CD14-positive monocyte (primary cell): ENCODE data around the gene PBOV1. TPM values are rescaled to one million over a fixed set of nuclear protein-coding genes. Genes with fewer than 3 reads are reported as not detected.

ENCODE experiments used
- DNase-seq, 3 donors: peaks; one replicate each; pipeline ENCODE4 v3.0.0-alpha.2; 2011 to 2022
- H2AFZ ChIP-seq: 2 replicates; pipeline ENCODE4 v1.6.0; 2012; ENCODE audit warnings: mild to moderate bottlenecking, low read depth, low read length, inconsistent platforms; ENCODE audit not compliant: insufficient read depth, poor library complexity, severe bottlenecking
- H3K27ac ChIP-seq, 2 donors: 1 replicate in 1 of 2; 2 replicates in 1 of 2; pipeline ENCODE4 v1.5.1; 2012 to 2013; ENCODE audit warnings: low read length in 2 of 2, control low read depth in 1 of 2, inconsistent platforms in 1 of 2, low read depth in 1 of 2, mild to moderate bottlenecking in 1 of 2
- H3K27me3 ChIP-seq, 2 donors: one replicate each; pipeline versions ENCODE4 v1.6.0 to v1.6.1; 2011 to 2013; ENCODE audit warnings: low read length in 2 of 2; ENCODE audit not compliant: control insufficient read depth in 2 of 2, insufficient read depth in 2 of 2
- H3K36me3 ChIP-seq, 2 donors: replicated peaks in 1 of 2; 1 replicate in 1 of 2; 2 replicates in 1 of 2; pipeline versions ENCODE4 v1.5.1 to v1.6.1; 2012 to 2013; ENCODE audit warnings: low read length in 2 of 2, control low read depth in 1 of 2, inconsistent platforms in 1 of 2, mild to moderate bottlenecking in 1 of 2; ENCODE audit not compliant: insufficient read depth in 2 of 2, control insufficient read depth in 1 of 2
- H3K4me1 ChIP-seq, 2 donors: 1 replicate in 1 of 2; 2 replicates in 1 of 2; pipeline versions ENCODE4 v1.5.1 to v1.6.1; 2012 to 2013; ENCODE audit warnings: low read length in 2 of 2, control low read depth in 1 of 2, inconsistent platforms in 1 of 2, mild to moderate bottlenecking in 1 of 2, moderate library complexity in 1 of 2; ENCODE audit not compliant: insufficient read depth in 2 of 2, control insufficient read depth in 1 of 2
- H3K4me2 ChIP-seq: replicated peaks from 2 replicates; pipeline ENCODE3; 2012; ENCODE audit warnings: low read length, moderate library complexity, mild to moderate bottlenecking; ENCODE audit not compliant: poor library complexity, severe bottlenecking; ENCODE audit errors: extremely low read depth
- H3K4me3 ChIP-seq, 3 experiments: fragments of 200-600 bp in 1 of 3; sonication (generic) in 1 of 3; replicated peaks in 1 of 3; 1 replicate in 2 of 3; 2 replicates in 1 of 3; pipeline ENCODE4 v1.5.1; 2011 to 2013; ENCODE audit warnings: low read length in 3 of 3, mild to moderate bottlenecking in 3 of 3, control low read depth in 2 of 3, low read depth in 2 of 3, inconsistent platforms in 1 of 3, moderate library complexity in 1 of 3
- H3K79me2 ChIP-seq: 2 replicates; pipeline ENCODE4 v1.6.0; 2012; ENCODE audit warnings: mild to moderate bottlenecking, control low read depth, inconsistent platforms, low read length, moderate library complexity; ENCODE audit not compliant: insufficient read depth
- H3K9ac ChIP-seq: 2 replicates; pipeline ENCODE4 v1.6.0; 2017; ENCODE audit warnings: low read length, mild to moderate bottlenecking; ENCODE audit not compliant: insufficient read depth, poor library complexity, severe bottlenecking
- H3K9me3 ChIP-seq, 2 donors: replicated peaks in 1 of 2; 1 replicate in 1 of 2; 2 replicates in 1 of 2; pipeline versions ENCODE4 v1.5.1 to v1.6.1; 2012 to 2013; ENCODE audit warnings: low read length in 2 of 2, control low read depth in 1 of 2; ENCODE audit not compliant: control insufficient read depth in 1 of 2, insufficient read depth in 1 of 2
- H4K20me1 ChIP-seq: 2 replicates; pipeline ENCODE4 v1.6.0; 2012; ENCODE audit warnings: mild to moderate bottlenecking, low read length, control low read depth, moderate library complexity; ENCODE audit not compliant: insufficient read depth
- H3K27ac Mint-ChIP-seq, 7 donors: one replicate each; pipeline ENCODE4 v1.8.0; 2020; ENCODE audit warnings: mild to moderate bottlenecking in 7 of 7, mixed read lengths in 7 of 7, moderate library complexity in 6 of 7, inconsistent platforms in 2 of 7
- H3K27me3 Mint-ChIP-seq, 3 donors: one replicate each; pipeline ENCODE4 v1.8.0; 2021 to 2022; ENCODE audit warnings: low read depth in 3 of 3, mild to moderate bottlenecking in 3 of 3, mixed read lengths in 3 of 3, moderate library complexity in 3 of 3, inconsistent platforms in 1 of 3
- H3K36me3 Mint-ChIP-seq, 2 donors: one replicate each; pipeline ENCODE4 v1.8.0; 2020; ENCODE audit warnings: mixed read lengths in 2 of 2, inconsistent platforms in 1 of 2, mild to moderate bottlenecking in 1 of 2
- H3K4me1 Mint-ChIP-seq: one replicate; pipeline ENCODE4 v1.8.0; 2020; ENCODE audit warnings: mild to moderate bottlenecking, mixed read lengths
- H3K4me3 Mint-ChIP-seq, 2 donors: one replicate each; pipeline ENCODE4 v1.8.0; 2020; ENCODE audit warnings: mild to moderate bottlenecking in 2 of 2, mixed read lengths in 2 of 2, moderate library complexity in 1 of 2
- H3K9me3 Mint-ChIP-seq, 7 donors: one replicate each; pipeline ENCODE4 v1.8.0; 2020 to 2022; ENCODE audit warnings: mixed read lengths in 7 of 7, mild to moderate bottlenecking in 6 of 7, moderate library complexity in 6 of 7, inconsistent platforms in 2 of 7
- WGBS: methylation state at CpG from one replicate; pipeline ENCODE4 v1.1.5; 2013; ENCODE audit warnings: missing lambda C conversion rate; ENCODE audit not compliant: insufficient coverage; 5-methylcytosine and 5-hydroxymethylcytosine counted together
- intact Hi-C, 2 donors: fragments of 100-400 bp; cut with micrococcal nuclease; formaldehyde crosslinking; loops; one replicate each; pipeline versions ENCODE4 v1.15.0 to v1.15.1; 2023
- polyA plus RNA-seq, 3 donors: library from polyadenylated mRNA; depleted of rRNA in 1 of 3; unstranded in 2 of 3; stranded (reverse) in 1 of 3; fragments of 300-500 nt in 2 of 3; fragments of >200 nt in 1 of 3; fragmentation: Illumina TruSeq in 2 of 3; gene quantifications; 1 replicate in 2 of 3; 2 replicates in 1 of 3; pipeline ENCODE4 v1.2.3, GENCODE V29; 2012 to 2021
- TF ChIP-seq, protein P1 (sequence below): fragments of 200-600 bp; IDR thresholded peaks from one replicate; pipeline ENCODE4 v1.8.0; 2022; ENCODE audit warnings: antibody characterized with exemption, mild to moderate bottlenecking

Gene PBOV1
- polyA plus RNA-seq, 3 donors: not detected

GRCh38 chr6:138203315-138203714, 15.0 kb downstream of the PBOV1 start:
- no CpG with 5 or more reads among the region's 2 CpGs for WGBS
- H3K27ac Mint-ChIP-seq: no peak overlapping the region

GRCh38 chr6:138201836-138202235, 16.5 kb downstream of the PBOV1 start:
- Histone ChIP-seq H4K20me1 (no peaks in the 10 kb centered on the region), H3K9ac (no peak overlapping the region), H3K27me3 (no peaks in the 10 kb centered on the region), H3K4me2 (no peak overlapping the region), H2AFZ (no peak overlapping the region), H3K9me3 (no peaks in the 10 kb centered on the region), H3K4me1 (no peaks in the 10 kb centered on the region), H3K36me3 (no peaks in the 10 kb centered on the region), H3K27ac (no peak overlapping the region), H3K4me3 (no peak overlapping the region), H3K79me2 (no peaks in the 10 kb centered on the region)
- Mint-ChIP-seq H3K27ac (no peak overlapping the region), H3K4me1 (no peaks in the 10 kb centered on the region), H3K27me3 (peaks cover 2 to 6% (median 2%) of the 10 kb centered on the region in 3 donors), H3K9me3 (peaks cover 0 to 15% (median 3%) of the 10 kb centered on the region in 7 donors), H3K36me3 (no peaks in the 10 kb centered on the region), H3K4me3 (no peak overlapping the region)
- WGBS: 96% methylated on average over 3 of the region's 4 CpGs
- DNase-seq: no peak
- intact Hi-C loops: no loop called here
- TF ChIP-seq, protein P1, sequence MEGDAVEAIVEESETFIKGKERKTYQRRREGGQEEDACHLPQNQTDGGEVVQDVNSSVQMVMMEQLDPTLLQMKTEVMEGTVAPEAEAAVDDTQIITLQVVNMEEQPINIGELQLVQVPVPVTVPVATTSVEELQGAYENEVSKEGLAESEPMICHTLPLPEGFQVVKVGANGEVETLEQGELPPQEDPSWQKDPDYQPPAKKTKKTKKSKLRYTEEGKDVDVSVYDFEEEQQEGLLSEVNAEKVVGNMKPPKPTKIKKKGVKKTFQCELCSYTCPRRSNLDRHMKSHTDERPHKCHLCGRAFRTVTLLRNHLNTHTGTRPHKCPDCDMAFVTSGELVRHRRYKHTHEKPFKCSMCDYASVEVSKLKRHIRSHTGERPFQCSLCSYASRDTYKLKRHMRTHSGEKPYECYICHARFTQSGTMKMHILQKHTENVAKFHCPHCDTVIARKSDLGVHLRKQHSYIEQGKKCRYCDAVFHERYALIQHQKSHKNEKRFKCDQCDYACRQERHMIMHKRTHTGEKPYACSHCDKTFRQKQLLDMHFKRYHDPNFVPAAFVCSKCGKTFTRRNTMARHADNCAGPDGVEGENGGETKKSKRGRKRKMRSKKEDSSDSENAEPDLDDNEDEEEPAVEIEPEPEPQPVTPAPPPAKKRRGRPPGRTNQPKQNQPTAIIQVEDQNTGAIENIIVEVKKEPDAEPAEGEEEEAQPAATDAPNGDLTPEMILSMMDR: no peak

More at GRCh38 chr6:138203315-138203714, 15.0 kb downstream of the PBOV1 start:
- DNase-seq: no peak
- Mint-ChIP-seq H3K4me1 (no peaks in the 10 kb centered on the region), H3K27me3 (peaks cover 2 to 6% (median 4%) of the 10 kb centered on the region in 3 donors), H3K4me3 (no peak overlapping the region), H3K9me3 (peaks cover 0 to 11% (median 3%) of the 10 kb centered on the region in 7 donors), H3K36me3 (no peaks in the 10 kb centered on the region)
- Histone ChIP-seq H2AFZ (no peak overlapping the region), H3K9me3 (no peaks in the 10 kb centered on the region), H3K4me3 (no peak overlapping the region), H3K79me2 (no peaks in the 10 kb centered on the region), H3K9ac (no peak overlapping the region), H3K27me3 (no peaks in the 10 kb centered on the region), H3K4me1 (no peaks in the 10 kb centered on the region), H3K27ac (no peak overlapping the region), H3K36me3 (no peaks in the 10 kb centered on the region), H4K20me1 (no peaks in the 10 kb centered on the region), H3K4me2 (no peak overlapping the region)
- intact Hi-C loops: no loop called here
- TF ChIP-seq, protein P1: no peak
